Panc1 (cell line): Measurements from ENCODE around the gene ACACA. TPM values are rescaled to one million over a fixed set of nuclear protein-coding genes. Genes with fewer than 3 reads are reported as not detected.

Experiments used
- ATAC-seq: fragments of 200-7000 bp; cut with Tn5 transposase; 2 replicates; pipeline ENCODE4 v1.9.1; 2020; ENCODE audit warnings: mild to moderate bottlenecking, moderate library complexity
- BruUV-seq: library from RNA; stranded (reverse); fragments of 400-500 nt; replicated peaks from 2 replicates; lab custom pipeline; 2021; lab: Mats Ljungman, UMichigan
- CTCF ChIA-PET: fragments of 300-600 bp; sonication (Branson Sonifier 250); formaldehyde crosslinking; loops from one replicate; lab custom pipeline; 2022; ENCODE audit warnings: antibody characterized with exemption; lab: Charles Lee
- POLR2A ChIA-PET: fragments of 300-600 bp; sonication (Branson Sonifier 250); formaldehyde crosslinking; loops from one replicate; lab custom pipeline; 2022; ENCODE audit warnings: antibody characterized with exemption; lab: Charles Lee
- DNase-seq: peaks from one replicate; pipeline ENCODE4 v3.0.0-alpha.2; 2010; ENCODE audit warnings: low read depth, low spot score
- H3K27ac ChIP-seq: 2 replicates; pipeline ENCODE4 v1.5.1; 2011; ENCODE audit warnings: mild to moderate bottlenecking, low read length, inconsistent platforms
- H3K27me3 ChIP-seq: fragments of 200-500 bp; sonication (Bioruptor generic); 2 replicates; pipeline ENCODE4 v1.6.0; 2014; ENCODE audit warnings: low read length, inconsistent platforms; ENCODE audit not compliant: control insufficient read depth, insufficient read depth
- H3K36me3 ChIP-seq: fragments of 200-500 bp; sonication (Bioruptor generic); 2 replicates; pipeline ENCODE4 v1.5.1; 2014; ENCODE audit warnings: inconsistent platforms, mild to moderate bottlenecking, low read length, moderate library complexity; ENCODE audit not compliant: control insufficient read depth, insufficient read depth
- H3K4me1 ChIP-seq: 2 replicates; pipeline ENCODE4 v1.5.1; 2011; ENCODE audit warnings: inconsistent platforms, mild to moderate bottlenecking, low read length, moderate library complexity; ENCODE audit not compliant: control insufficient read depth, insufficient read depth
- H3K4me3 ChIP-seq, 2 experiments: 2 replicates each; pipeline ENCODE4 v1.5.1; 2011 to 2012; ENCODE audit warnings: low read depth in 2 of 2, low read length in 2 of 2, mild to moderate bottlenecking in 2 of 2, inconsistent platforms in 1 of 2, moderate library complexity in 1 of 2
- H3K9me3 ChIP-seq: fragments of 200-500 bp; sonication (Bioruptor generic); 2 replicates; pipeline ENCODE4 v1.5.1; 2014; ENCODE audit warnings: low read depth, mild to moderate bottlenecking, inconsistent platforms, low read length, moderate library complexity; ENCODE audit not compliant: control insufficient read depth, insufficient read depth
- POLR2AphosphoS5 ChIP-seq: IDR thresholded peaks from 2 replicates; pipeline ENCODE4 v1.6.1; 2012; ENCODE audit warnings: mild to moderate bottlenecking, low read depth, low read length, moderate library complexity
- SIN3A ChIP-seq: IDR thresholded peaks from 2 replicates; pipeline ENCODE4 v1.6.1; 2012; ENCODE audit warnings: low read depth, mild to moderate bottlenecking, low read length, moderate library complexity, borderline replicate concordance; ENCODE audit not compliant: insufficient read depth
- TCF7L2 ChIP-seq: IDR thresholded peaks from 2 replicates; pipeline ENCODE4 v1.6.1; 2011; ENCODE audit warnings: mild to moderate bottlenecking, low read depth, low read length, inconsistent platforms
- in situ Hi-C: cut with HindIII; loops from 2 replicates; pipeline ENCODE4 v1.10.0; 2016; ENCODE audit warnings: low sequenced_read_pairs, low pct_unique_long_range_greater_than_20kb
- intact Hi-C: fragments of 100-400 bp; cut with micrococcal nuclease; formaldehyde crosslinking; loops from one replicate; pipeline ENCODE4 v1.10.0; 2022; ENCODE audit not compliant: unreplicated experiment
- total RNA-seq: library from RNA; stranded (reverse); gene quantifications from one replicate; pipeline ENCODE4 v1.2.1, GENCODE V29; 2021; ENCODE audit not compliant: unreplicated experiment
- TF ChIP-seq, protein P1 (sequence below), 2 experiments: IDR thresholded peaks; 2 replicates each; pipeline ENCODE4 v1.6.1; 2011 to 2012; ENCODE audit warnings: low read depth in 2 of 2, control low read depth in 1 of 2, low read length in 1 of 2, mild to moderate bottlenecking in 1 of 2, moderate library complexity in 1 of 2; ENCODE audit not compliant: insufficient read depth in 1 of 2
- TF ChIP-seq, protein P2 (sequence below): fragments of 450-650 bp; IDR thresholded peaks from 2 replicates; pipeline ENCODE4 v1.5.1; 2017; ENCODE audit warnings: mild to moderate bottlenecking

The ACACA gene
- total RNA-seq, 1 experiment from 2014 or later: 131 TPM

DNA sequence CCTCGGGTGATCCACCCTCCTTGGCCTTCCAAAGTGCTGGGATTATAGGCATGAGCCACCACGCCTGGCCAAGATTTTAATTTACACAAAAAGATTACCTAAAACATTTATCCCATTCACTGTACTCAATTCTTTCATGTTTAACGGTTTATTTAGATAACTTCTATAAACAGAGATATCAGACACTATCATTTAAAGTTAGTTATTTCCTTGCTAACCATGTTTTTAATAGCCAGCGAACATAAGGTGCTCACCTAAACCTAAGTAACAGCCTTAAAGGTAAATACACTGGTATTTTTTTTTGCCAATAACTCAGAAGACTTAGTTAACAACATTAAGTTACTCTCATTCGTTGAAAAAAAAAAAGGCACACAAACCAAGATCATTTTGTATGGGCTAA, 112.9 kb downstream of the ACACA start:
- POLR2A ChIA-PET: no interaction called here
- Histone ChIP-seq H3K4me3 (no peak overlapping the region), H3K36me3 (no peaks in the 10 kb centered on the region), H3K27me3 (no peaks in the 10 kb centered on the region), H3K9me3 (no peaks in the 10 kb centered on the region), H3K27ac (no peak overlapping the region), H3K4me1 (peaks cover 3% of the 10 kb centered on the region; the same call in 1 of the 2 replicates)
- no TSS peak for BruUV-seq
- ATAC-seq: no peak
- DNase-seq: no peak
- CTCF ChIA-PET: interaction anchor here (0.6 kb wide), 2 partner anchors 20 to 23 kb away, joined by 3 to 4 read pairs; no protein-coding TSS in a partner anchor
- TF ChIP-seq, protein P1, sequence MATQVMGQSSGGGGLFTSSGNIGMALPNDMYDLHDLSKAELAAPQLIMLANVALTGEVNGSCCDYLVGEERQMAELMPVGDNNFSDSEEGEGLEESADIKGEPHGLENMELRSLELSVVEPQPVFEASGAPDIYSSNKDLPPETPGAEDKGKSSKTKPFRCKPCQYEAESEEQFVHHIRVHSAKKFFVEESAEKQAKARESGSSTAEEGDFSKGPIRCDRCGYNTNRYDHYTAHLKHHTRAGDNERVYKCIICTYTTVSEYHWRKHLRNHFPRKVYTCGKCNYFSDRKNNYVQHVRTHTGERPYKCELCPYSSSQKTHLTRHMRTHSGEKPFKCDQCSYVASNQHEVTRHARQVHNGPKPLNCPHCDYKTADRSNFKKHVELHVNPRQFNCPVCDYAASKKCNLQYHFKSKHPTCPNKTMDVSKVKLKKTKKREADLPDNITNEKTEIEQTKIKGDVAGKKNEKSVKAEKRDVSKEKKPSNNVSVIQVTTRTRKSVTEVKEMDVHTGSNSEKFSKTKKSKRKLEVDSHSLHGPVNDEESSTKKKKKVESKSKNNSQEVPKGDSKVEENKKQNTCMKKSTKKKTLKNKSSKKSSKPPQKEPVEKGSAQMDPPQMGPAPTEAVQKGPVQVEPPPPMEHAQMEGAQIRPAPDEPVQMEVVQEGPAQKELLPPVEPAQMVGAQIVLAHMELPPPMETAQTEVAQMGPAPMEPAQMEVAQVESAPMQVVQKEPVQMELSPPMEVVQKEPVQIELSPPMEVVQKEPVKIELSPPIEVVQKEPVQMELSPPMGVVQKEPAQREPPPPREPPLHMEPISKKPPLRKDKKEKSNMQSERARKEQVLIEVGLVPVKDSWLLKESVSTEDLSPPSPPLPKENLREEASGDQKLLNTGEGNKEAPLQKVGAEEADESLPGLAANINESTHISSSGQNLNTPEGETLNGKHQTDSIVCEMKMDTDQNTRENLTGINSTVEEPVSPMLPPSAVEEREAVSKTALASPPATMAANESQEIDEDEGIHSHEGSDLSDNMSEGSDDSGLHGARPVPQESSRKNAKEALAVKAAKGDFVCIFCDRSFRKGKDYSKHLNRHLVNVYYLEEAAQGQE (IDR thresholded peaks at IDR 0.05; ENCODE audit: insufficient read depth in 1 of 2, low read depth in 2 of 2, low read length in 1 of 2): no peak
- TF ChIP-seq, protein P2, sequence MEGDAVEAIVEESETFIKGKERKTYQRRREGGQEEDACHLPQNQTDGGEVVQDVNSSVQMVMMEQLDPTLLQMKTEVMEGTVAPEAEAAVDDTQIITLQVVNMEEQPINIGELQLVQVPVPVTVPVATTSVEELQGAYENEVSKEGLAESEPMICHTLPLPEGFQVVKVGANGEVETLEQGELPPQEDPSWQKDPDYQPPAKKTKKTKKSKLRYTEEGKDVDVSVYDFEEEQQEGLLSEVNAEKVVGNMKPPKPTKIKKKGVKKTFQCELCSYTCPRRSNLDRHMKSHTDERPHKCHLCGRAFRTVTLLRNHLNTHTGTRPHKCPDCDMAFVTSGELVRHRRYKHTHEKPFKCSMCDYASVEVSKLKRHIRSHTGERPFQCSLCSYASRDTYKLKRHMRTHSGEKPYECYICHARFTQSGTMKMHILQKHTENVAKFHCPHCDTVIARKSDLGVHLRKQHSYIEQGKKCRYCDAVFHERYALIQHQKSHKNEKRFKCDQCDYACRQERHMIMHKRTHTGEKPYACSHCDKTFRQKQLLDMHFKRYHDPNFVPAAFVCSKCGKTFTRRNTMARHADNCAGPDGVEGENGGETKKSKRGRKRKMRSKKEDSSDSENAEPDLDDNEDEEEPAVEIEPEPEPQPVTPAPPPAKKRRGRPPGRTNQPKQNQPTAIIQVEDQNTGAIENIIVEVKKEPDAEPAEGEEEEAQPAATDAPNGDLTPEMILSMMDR: no peak
- TF ChIP-seq TCF7L2: no peak
- intact Hi-C loops (no loop called here), in situ Hi-C loops (no loop called here)

DNA sequence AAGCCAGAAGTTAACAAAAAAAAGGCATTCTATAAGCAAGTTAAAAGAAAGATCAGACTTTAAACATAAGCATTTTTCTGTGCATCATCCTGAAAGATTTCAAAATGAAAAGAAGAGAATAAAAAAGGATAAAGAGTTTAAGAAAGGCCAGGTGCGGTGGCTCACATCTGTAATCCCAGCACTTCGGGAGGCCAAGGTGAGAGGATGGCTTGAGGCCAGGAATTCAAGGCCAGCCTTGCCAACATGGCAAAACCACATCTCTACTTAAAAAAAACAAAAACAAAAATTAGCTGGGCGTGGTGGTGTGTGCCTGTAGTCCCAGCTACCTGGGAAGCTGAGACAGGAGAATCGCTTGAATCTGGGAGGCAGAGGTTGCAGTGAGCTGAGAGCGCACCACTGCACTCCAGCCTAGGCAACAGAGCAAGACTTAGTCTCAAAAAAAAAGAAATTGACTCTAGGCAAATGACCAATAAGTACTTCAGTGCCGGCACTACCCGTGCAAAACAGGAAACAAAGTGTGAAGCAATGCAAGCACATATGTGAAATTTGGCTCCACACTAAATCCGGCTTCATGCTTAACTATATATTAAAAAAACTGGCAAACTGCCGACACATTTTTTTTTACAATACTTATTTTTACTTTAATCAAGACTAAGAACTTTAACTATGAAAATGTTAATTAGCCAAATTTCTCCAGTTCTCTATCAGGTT, 114.1 kb downstream of the ACACA start:
- ChIA-PET POLR2A (no interaction called here), CTCF (no interaction called here)
- TF ChIP-seq, protein P2: no peak
- no peak for TF ChIP-seq SIN3A
- no peak for TF ChIP-seq POLR2AphosphoS5
- TF ChIP-seq TCF7L2: no peak
- TF ChIP-seq, protein P1 (IDR thresholded peaks at IDR 0.05; ENCODE audit: insufficient read depth in 1 of 2, low read depth in 2 of 2, low read length in 1 of 2): no peak
- intact Hi-C loops: no loop called here
- ATAC-seq (no peak), DNase-seq (no peak)
- H3K27me3 ChIP-seq: no peaks in the 10 kb centered on the region
- no peak overlapping the region for H3K27ac ChIP-seq
- in situ Hi-C loops: no loop called here
- no peaks in the 10 kb centered on the region for H3K36me3 ChIP-seq
- BruUV-seq: no TSS peak
- no peaks in the 10 kb centered on the region for H3K9me3 ChIP-seq
- H3K4me3 ChIP-seq: no peak overlapping the region
- no peaks in the 10 kb centered on the region; the same call in 1 of the 2 replicates for H3K4me1 ChIP-seq
